Vagina (tissue), 2 donors: ENCODE data around the gene PLP2.

Source experiments
- POLR2A ChIP-seq, 2 donors: fragments of 450-650 bp; IDR thresholded peaks; one replicate each; pipeline ENCODE4 v1.6.1; 2017; ENCODE audit warnings: antibody characterized with exemption in 2 of 2, mild to moderate bottlenecking in 2 of 2, moderate library complexity in 2 of 2
- POLR2AphosphoS5 ChIP-seq, 2 donors: sonication (generic); formaldehyde crosslinking; IDR thresholded peaks; one replicate each; pipeline ENCODE4 v1.9.0; 2017; ENCODE audit warnings: antibody characterized with exemption in 2 of 2, mild to moderate bottlenecking in 2 of 2, low read depth in 1 of 2; ENCODE audit not compliant: insufficient read depth in 1 of 2
- TF ChIP-seq, protein P1 (sequence below), 3 experiments: fragments of 450-650 bp in 2 of 3; fragments of 200-600 bp in 1 of 3; sonication (generic) in 1 of 3; IDR thresholded peaks; one replicate each; pipeline ENCODE4 v1.5.1; 2017 to 2019; ENCODE audit warnings: antibody characterized with exemption in 3 of 3, mild to moderate bottlenecking in 2 of 3, moderate library complexity in 2 of 3

GRCh38 chrX:49188468-49189076 is 16.9 kb downstream of the PLP2 start:
- no peak for TF ChIP-seq POLR2AphosphoS5 (IDR thresholded peaks at IDR 0.05; ENCODE audit: insufficient read depth in 1 of 2, low read depth in 1 of 2)
- TF ChIP-seq, protein P1, sequence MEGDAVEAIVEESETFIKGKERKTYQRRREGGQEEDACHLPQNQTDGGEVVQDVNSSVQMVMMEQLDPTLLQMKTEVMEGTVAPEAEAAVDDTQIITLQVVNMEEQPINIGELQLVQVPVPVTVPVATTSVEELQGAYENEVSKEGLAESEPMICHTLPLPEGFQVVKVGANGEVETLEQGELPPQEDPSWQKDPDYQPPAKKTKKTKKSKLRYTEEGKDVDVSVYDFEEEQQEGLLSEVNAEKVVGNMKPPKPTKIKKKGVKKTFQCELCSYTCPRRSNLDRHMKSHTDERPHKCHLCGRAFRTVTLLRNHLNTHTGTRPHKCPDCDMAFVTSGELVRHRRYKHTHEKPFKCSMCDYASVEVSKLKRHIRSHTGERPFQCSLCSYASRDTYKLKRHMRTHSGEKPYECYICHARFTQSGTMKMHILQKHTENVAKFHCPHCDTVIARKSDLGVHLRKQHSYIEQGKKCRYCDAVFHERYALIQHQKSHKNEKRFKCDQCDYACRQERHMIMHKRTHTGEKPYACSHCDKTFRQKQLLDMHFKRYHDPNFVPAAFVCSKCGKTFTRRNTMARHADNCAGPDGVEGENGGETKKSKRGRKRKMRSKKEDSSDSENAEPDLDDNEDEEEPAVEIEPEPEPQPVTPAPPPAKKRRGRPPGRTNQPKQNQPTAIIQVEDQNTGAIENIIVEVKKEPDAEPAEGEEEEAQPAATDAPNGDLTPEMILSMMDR (IDR thresholded peaks at IDR 0.05): no peak
- no peak for TF ChIP-seq POLR2A (IDR thresholded peaks at IDR 0.05)
